H1 (cell line): ENCODE data around the gene NTMT1. TPM values are rescaled to one million over a fixed set of nuclear protein-coding genes. Genes with fewer than 3 reads are reported as not detected.

ENCODE experiments used
- CTCF ChIA-PET: fragments of 300-600 bp; sonication (Branson Sonifier 250); formaldehyde crosslinking; loops from one replicate; lab custom pipeline; 2021; ENCODE audit not compliant: partially characterized antibody; lab: Charles Lee
- POLR2A ChIA-PET: fragments of 300-600 bp; sonication (Branson Sonifier 250); formaldehyde crosslinking; loops from one replicate; lab custom pipeline; 2021; ENCODE audit warnings: inconsistent platforms; ENCODE audit not compliant: partially characterized antibody; lab: Charles Lee
- DNase-seq, 2 experiments: peaks; one replicate each; pipeline versions ENCODE4 v3.0.0 to v3.0.0-alpha.2; 2010 to 2022; ENCODE audit warnings: low spot score in 2 of 2, low read depth in 1 of 2, mixed read lengths in 1 of 2
- FAIRE-seq: peaks from 2 replicates; lab custom pipeline; 2011; peaks lifted over from hg19 to GRCh38; lab: Jason Lieb, UNC
- H2AFZ ChIP-seq: 2 replicates; pipeline ENCODE4 v1.8.1; 2012; ENCODE audit warnings: low read length, inconsistent platforms
- H2AK5ac ChIP-seq: 2 replicates; pipeline ENCODE4 v1.6.1; 2013; ENCODE audit warnings: low read depth, low read length
- H2BK120ac ChIP-seq: replicated peaks from 2 replicates; pipeline ENCODE3; 2013; ENCODE audit warnings: low read depth, low read length, inconsistent platforms
- H2BK12ac ChIP-seq: 2 replicates; pipeline ENCODE4 v1.6.1; 2013; ENCODE audit warnings: low read depth, low read length
- H2BK15ac ChIP-seq: 2 replicates; pipeline ENCODE4 v1.6.1; 2013; ENCODE audit warnings: low read length
- H2BK20ac ChIP-seq: 2 replicates; pipeline ENCODE4 v1.6.1; 2013; ENCODE audit warnings: low read length
- H2BK5ac ChIP-seq: 2 replicates; pipeline ENCODE4 v1.6.1; 2013; ENCODE audit warnings: low read depth, low read length
- H3K14ac ChIP-seq: 2 replicates; pipeline ENCODE4 v1.6.1; 2013; ENCODE audit warnings: inconsistent platforms; ENCODE audit not compliant: insufficient read length
- H3K18ac ChIP-seq: 2 replicates; pipeline ENCODE4 v1.6.1; 2013; ENCODE audit warnings: low read length; ENCODE audit errors: extremely low read depth
- H3K23ac ChIP-seq: 2 replicates; pipeline ENCODE4 v1.6.1; 2013; ENCODE audit warnings: inconsistent platforms; ENCODE audit not compliant: insufficient read length
- H3K23me2 ChIP-seq: 2 replicates; pipeline ENCODE4 v1.6.1; 2013; ENCODE audit warnings: low read depth, low read length
- H3K27ac ChIP-seq: 2 replicates; pipeline ENCODE4 v1.6.1; 2011; ENCODE audit warnings: low read depth, low read length, inconsistent platforms
- H3K27me3 ChIP-seq, 4 experiments: replicated peaks in 1 of 4; 1 replicate in 1 of 4; 2 replicates in 3 of 4; pipeline versions ENCODE4 v1.6.1 to v1.8.1; 2011 to 2013; ENCODE audit warnings: low read length in 3 of 4, mild to moderate bottlenecking in 3 of 4, inconsistent platforms in 2 of 4, mixed read lengths in 2 of 4, moderate library complexity in 1 of 4; ENCODE audit not compliant: control insufficient read depth in 3 of 4, insufficient read depth in 3 of 4; ENCODE audit errors: extremely low read depth in 1 of 4
- H3K36me3 ChIP-seq, 4 experiments: 2 replicates each; pipeline versions ENCODE4 v1.6.1 to v1.8.1; 2011 to 2013; ENCODE audit warnings: mild to moderate bottlenecking in 4 of 4, low read length in 3 of 4, moderate library complexity in 2 of 4, control low read depth in 1 of 4, inconsistent platforms in 1 of 4; ENCODE audit not compliant: insufficient read depth in 4 of 4, control insufficient read depth in 2 of 4
- H3K4ac ChIP-seq: replicated peaks from 2 replicates; pipeline ENCODE3; 2013; ENCODE audit warnings: low read length, low read depth, mixed read lengths, inconsistent platforms; ENCODE audit not compliant: insufficient read length
- H3K4me1 ChIP-seq, 4 experiments: replicated peaks in 1 of 4; 1 replicate in 1 of 4; 2 replicates in 3 of 4; pipeline versions ENCODE4 v1.6.1 to v1.8.1; 2011 to 2013; ENCODE audit warnings: low read length in 3 of 4, inconsistent platforms in 2 of 4, mixed read lengths in 1 of 4; ENCODE audit not compliant: insufficient read depth in 4 of 4, control insufficient read depth in 3 of 4
- H3K4me2 ChIP-seq, 2 experiments: 2 replicates each; pipeline versions ENCODE4 v1.6.1 to v1.8.1; 2011 to 2013; ENCODE audit warnings: low read depth in 2 of 2, low read length in 2 of 2, control low read depth in 1 of 2, inconsistent platforms in 1 of 2, mild to moderate bottlenecking in 1 of 2; ENCODE audit not compliant: insufficient read depth in 1 of 2
- H3K4me3 ChIP-seq, 4 experiments: fragments of 200-600, 300-600 bp in 1 of 4; sonication (generic), shearing (Covaris generic), sonication (Bioruptor Twin) in 1 of 4; 2 replicates each; pipeline versions ENCODE4 v1.5.1 to v1.8.1; 2011 to 2016; ENCODE audit warnings: low read length in 4 of 4, low read depth in 3 of 4, control low read depth in 2 of 4, inconsistent platforms in 2 of 4, mild to moderate bottlenecking in 2 of 4, mixed read lengths in 1 of 4, moderate library complexity in 1 of 4; ENCODE audit not compliant: insufficient read depth in 2 of 4; ENCODE audit errors: extremely low read depth in 1 of 4
- H3K56ac ChIP-seq: replicated peaks from 2 replicates; pipeline ENCODE3; 2013; ENCODE audit warnings: low read depth, mild to moderate bottlenecking, mixed read lengths, low read length, inconsistent platforms; ENCODE audit not compliant: insufficient read length
- H3K79me1 ChIP-seq: 2 replicates; pipeline ENCODE4 v1.6.1; 2013; ENCODE audit warnings: low read depth, low read length, control low read depth
- H3K79me2 ChIP-seq, 2 experiments: 2 replicates each; pipeline versions ENCODE4 v1.6.1 to v1.8.1; 2012 to 2013; ENCODE audit warnings: low read length in 2 of 2, mild to moderate bottlenecking in 2 of 2, inconsistent platforms in 1 of 2; ENCODE audit not compliant: insufficient read depth in 2 of 2, control insufficient read depth in 1 of 2
- H3K9ac ChIP-seq, 4 experiments: replicated peaks in 1 of 4; 1 replicate in 1 of 4; 2 replicates in 3 of 4; pipeline versions ENCODE4 v1.6.1 to v1.8.1; 2011 to 2013; ENCODE audit warnings: low read depth in 3 of 4, low read length in 3 of 4, control low read depth in 2 of 4, mild to moderate bottlenecking in 2 of 4, moderate library complexity in 2 of 4, inconsistent platforms in 1 of 4; ENCODE audit errors: extremely low read depth in 1 of 4
- H3K9me3 ChIP-seq, 2 experiments: 2 replicates each; pipeline versions ENCODE4 v1.6.1 to v1.8.1; 2012 to 2013; ENCODE audit warnings: mild to moderate bottlenecking in 2 of 2, moderate library complexity in 2 of 2, control low read depth in 1 of 2, inconsistent platforms in 1 of 2, low read depth in 1 of 2, low read length in 1 of 2, mixed read lengths in 1 of 2; ENCODE audit not compliant: insufficient read depth in 2 of 2
- H4K20me1 ChIP-seq, 2 experiments: replicated peaks in 1 of 2; 2 replicates each; pipeline versions ENCODE3 to v1.8.1; 2011 to 2013; ENCODE audit warnings: inconsistent platforms in 2 of 2, low read length in 2 of 2, mild to moderate bottlenecking in 1 of 2; ENCODE audit not compliant: insufficient read depth in 2 of 2, control insufficient read depth in 1 of 2
- H4K5ac ChIP-seq: 2 replicates; pipeline ENCODE4 v1.6.1; 2013; ENCODE audit warnings: low read length, low read depth, mixed read lengths, inconsistent platforms; ENCODE audit not compliant: insufficient read length
- H4K8ac ChIP-seq: 2 replicates; pipeline ENCODE4 v1.8.0; 2013; ENCODE audit warnings: mild to moderate bottlenecking, moderate library complexity, low read length, inconsistent platforms; ENCODE audit not compliant: insufficient read depth; ENCODE audit errors: extremely low read depth
- H4K91ac ChIP-seq: replicated peaks from 2 replicates; pipeline ENCODE3; 2013; ENCODE audit warnings: low read length, mixed read lengths, inconsistent platforms; ENCODE audit not compliant: insufficient read length
- CBX5 ChIP-seq: fragments of 300-800, 300-1000 bp; sonication (generic); IDR thresholded peaks from 2 replicates; pipeline ENCODE4 v1.7.1; 2016; ENCODE audit warnings: antibody characterized with exemption, low read length, low read depth
- CEBPB ChIP-seq: IDR thresholded peaks from 2 replicates; pipeline ENCODE4 v1.6.1; 2012; ENCODE audit warnings: low read depth, low read length
- CHD2 ChIP-seq: IDR thresholded peaks from 2 replicates; pipeline ENCODE4 v1.6.1; 2012; ENCODE audit warnings: low read length, improper control_type of control experiment
- E2F6 ChIP-seq: IDR thresholded peaks from 2 replicates; pipeline ENCODE4 v1.6.1; 2012; ENCODE audit warnings: inconsistent platforms
- EZH2 ChIP-seq: fragments of 200-600 bp; sonication (generic); IDR thresholded peaks from 2 replicates; pipeline ENCODE4 v1.7.1; 2012; ENCODE audit warnings: low read depth, mild to moderate bottlenecking, moderate library complexity, low read length, inconsistent platforms; ENCODE audit not compliant: severe bottlenecking
- GTF2F1 ChIP-seq: IDR thresholded peaks from 2 replicates; pipeline ENCODE4 v1.6.1; 2012; ENCODE audit warnings: low read depth, low read length, improper control_type of control experiment, borderline replicate concordance
- HDAC6 ChIP-seq: IDR thresholded peaks from one replicate; pipeline ENCODE4 v1.7.1; 2012; ENCODE audit warnings: low read depth, mild to moderate bottlenecking, inconsistent platforms, low read length, moderate library complexity
- KDM1A ChIP-seq: fragments of 200-600, 300-600 bp; sonication (generic); IDR thresholded peaks from 2 replicates; pipeline ENCODE4 v1.7.1; 2016; ENCODE audit warnings: mild to moderate bottlenecking, low read length, borderline replicate concordance
- PHF8 ChIP-seq: fragments of 200-600 bp; sonication (generic); conservative IDR thresholded peaks from 2 replicates; pipeline ENCODE4 v1.7.1; 2012; ENCODE audit warnings: low read depth, mild to moderate bottlenecking, inconsistent platforms, low read length, moderate library complexity
- POU5F1 ChIP-seq: IDR thresholded peaks from 2 replicates; pipeline ENCODE4 v1.6.1; 2011; ENCODE audit warnings: low read depth, mild to moderate bottlenecking, low read length, moderate library complexity
- RBBP5 ChIP-seq: IDR thresholded peaks from 2 replicates; pipeline ENCODE4 v1.7.1; 2012; ENCODE audit warnings: low read depth, mild to moderate bottlenecking, inconsistent platforms, low read length, moderate library complexity, borderline replicate concordance
- RNF2 ChIP-seq: fragments of 200-900, 300-1000 bp; sonication (generic); IDR thresholded peaks from 2 replicates; pipeline ENCODE4 v1.7.1; 2016; ENCODE audit warnings: borderline replicate concordance, low read depth, mild to moderate bottlenecking, antibody characterized with exemption, low read length; ENCODE audit not compliant: poor library complexity, severe bottlenecking; ENCODE audit errors: missing control alignments
- SP2 ChIP-seq: IDR thresholded peaks from 2 replicates; pipeline ENCODE4 v1.6.1; 2012; ENCODE audit warnings: mild to moderate bottlenecking, low read length, inconsistent platforms
- TAF1 ChIP-seq: IDR thresholded peaks from 2 replicates; pipeline ENCODE4 v1.6.1; 2011; ENCODE audit warnings: mild to moderate bottlenecking, low read depth, low read length
- WGBS, 2 experiments: shearing (Covaris generic) in 1 of 2; methylation state at CpG; one replicate each; pipeline versions ENCODE4 v1.1.6 to v1.1.7; 2013 to 2015; ENCODE audit warnings: low lambda C conversion rate in 2 of 2, mixed read lengths in 2 of 2, inconsistent platforms in 1 of 2, low coverage in 1 of 2, missing lambda C conversion rate in 1 of 2; ENCODE audit not compliant: insufficient replicate concordance in 2 of 2, insufficient coverage in 1 of 2, insufficient read length in 1 of 2; ENCODE audit errors: extremely low coverage in 1 of 2, missing lambda C conversion rate in 1 of 2; 5-methylcytosine and 5-hydroxymethylcytosine counted together
- polyA plus RNA-seq, 7 experiments: library from polyadenylated mRNA; depleted of rRNA in 3 of 7; stranded (reverse) in 5 of 7; unstranded in 2 of 7; fragments of >200 nt in 5 of 7; fragments of 200-250 nt in 2 of 7; gene quantifications; 1 replicate in 5 of 7; 2 replicates in 1 of 7; 4 replicates in 1 of 7; pipeline versions ENCODE4 v1.2.1 to v1.2.3, GENCODE V29; 2011 to 2013; ENCODE audit warnings: missing spikeins in 2 of 7, mixed read lengths in 2 of 7
- total RNA-seq: library from RNA; stranded (reverse); fragmentation: NEBNext Ultra II Directional; extraction: Animal tissue kit (Norgen Biotek cat#: 25700); gene quantifications from 2 replicates; pipeline ENCODE4 v1.2.1, GENCODE V29; 2021

The NTMT1 gene
- total and polyA plus RNA-seq, 2 of the 8 experiments (the other 6 are each of a cell fraction or from before 2014, with no cell fraction given), result 66.8 to 70.2 TPM

GRCh38 chr9:129590466-129590865, 35.5 kb upstream of the NTMT1 start:
- CTCF ChIA-PET, result interaction anchor here (7.0 kb wide), 1 partner anchor 19 kb away, joined by 37 read pairs; no protein-coding TSS in a partner anchor
- Histone ChIP-seq H3K27me3 (peaks cover 0 to 12% (median 8%) of the 10 kb centered on the region in 4 experiments; a peak in 4 of 7 replicates), H2BK15ac (no peak overlapping the region), H3K9ac (no peak overlapping the region), H4K8ac (no peak overlapping the region), H2BK120ac (no peak overlapping the region), H3K56ac (no peak overlapping the region), H3K4me3 (no peak overlapping the region), H3K18ac (no peak overlapping the region), H3K14ac (no peak overlapping the region), H2AK5ac (no peak overlapping the region), H3K4ac (no peak overlapping the region), H3K4me1 (peaks cover 0 to 8% (median 5%) of the 10 kb centered on the region in 4 experiments; a peak in 4 of 7 replicates), H3K4me2 (no peak overlapping the region), H3K23me2 (peaks cover 2% of the 10 kb centered on the region; the same call in 1 of the 2 replicates), H3K79me1 (no peaks in the 10 kb centered on the region), H3K23ac (no peak overlapping the region), H4K91ac (no peak overlapping the region), H4K20me1 (no peaks in the 10 kb centered on the region), H2BK12ac (no peak overlapping the region), H3K36me3 (no peaks in the 10 kb centered on the region), H2BK5ac (no peak overlapping the region), H2BK20ac (no peak overlapping the region), H3K27ac (no peak overlapping the region), H3K79me2 (no peaks in the 10 kb centered on the region), H4K5ac (no peak overlapping the region), H3K9me3 (no peaks in the 10 kb centered on the region), H2AFZ (no peak overlapping the region)
- 94% methylated on average over 6 of the region's 6 CpGs; no CpG with 5 or more reads in 1 of the 2 experiments for WGBS, 2 experiments
- DNase-seq (no peak), FAIRE-seq (no peak)
- POLR2A ChIA-PET, result interaction anchor here (1.3 kb wide), 1 partner anchor 28 kb away, joined by 3 read pairs; no protein-coding TSS in a partner anchor
- no peak for TF ChIP-seq CHD2
- no peak for TF ChIP-seq KDM1A
- no peak for TF ChIP-seq TAF1
- TF ChIP-seq RBBP5, result no peak
- TF ChIP-seq POU5F1, result no peak
- no peak for TF ChIP-seq CEBPB
- no peak for TF ChIP-seq RNF2
- TF ChIP-seq HDAC6, result no peak
- TF ChIP-seq SP2, result no peak
- no peak for TF ChIP-seq E2F6
- TF ChIP-seq EZH2, result no peak
- TF ChIP-seq GTF2F1, result no peak
- TF ChIP-seq CBX5, result no peak
- TF ChIP-seq PHF8, result no peak
